Stimulated activated CD8-positive, alpha-beta memory T cell treated with anti-CD3 and anti-CD28 coated beads, Interleukin-4, amount 100 ng/mL, for 1 hour (primary cell): ENCODE results near the gene CDH4.
"Not testable (repeated sequence)": the region's sequence is repeated elsewhere in the genome, so short reads cannot be mapped to it uniquely, and the experiment has no call there.

Experiments used
- DNase-seq, 2 donors: peaks; one replicate each; pipeline ENCODE4 v3.0.0-alpha.2; 2020; ENCODE audit warnings: low read depth in 2 of 2, low spot score in 1 of 2

Gene CDH4

GRCh38 chr20:61932711-61933480, 680.8 kb downstream of the CDH4 start:
- no peak for DNase-seq

DNA sequence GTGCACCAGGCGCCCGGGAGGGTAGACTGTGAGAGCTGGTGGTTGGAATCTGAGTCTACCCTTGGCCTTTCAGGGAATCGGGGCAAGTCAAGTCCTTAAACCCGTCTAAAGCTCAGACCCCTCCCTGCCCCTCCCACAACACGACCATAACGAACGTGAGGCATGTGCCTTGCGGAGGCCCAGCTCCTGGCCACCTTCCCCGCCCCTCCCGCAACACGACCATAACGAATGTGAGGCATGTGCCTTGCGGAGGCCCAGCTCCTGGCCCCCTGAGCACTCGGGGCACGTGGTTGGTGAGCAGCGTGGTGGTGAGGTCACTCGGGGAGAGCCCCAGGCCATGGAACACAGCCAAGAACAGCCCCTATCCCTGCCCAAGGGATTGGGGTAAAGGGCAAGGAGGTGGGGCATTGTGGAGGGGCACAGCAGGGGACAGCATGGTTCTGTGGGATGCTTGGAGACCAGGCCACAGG, 681.5 kb downstream of the CDH4 start:
- DNase-seq, result no peak

- DNase-seq, result no peak
These were observed 682.1 kb downstream of the CDH4 start for GRCh38 chr20:61933951-61934715.

DNA sequence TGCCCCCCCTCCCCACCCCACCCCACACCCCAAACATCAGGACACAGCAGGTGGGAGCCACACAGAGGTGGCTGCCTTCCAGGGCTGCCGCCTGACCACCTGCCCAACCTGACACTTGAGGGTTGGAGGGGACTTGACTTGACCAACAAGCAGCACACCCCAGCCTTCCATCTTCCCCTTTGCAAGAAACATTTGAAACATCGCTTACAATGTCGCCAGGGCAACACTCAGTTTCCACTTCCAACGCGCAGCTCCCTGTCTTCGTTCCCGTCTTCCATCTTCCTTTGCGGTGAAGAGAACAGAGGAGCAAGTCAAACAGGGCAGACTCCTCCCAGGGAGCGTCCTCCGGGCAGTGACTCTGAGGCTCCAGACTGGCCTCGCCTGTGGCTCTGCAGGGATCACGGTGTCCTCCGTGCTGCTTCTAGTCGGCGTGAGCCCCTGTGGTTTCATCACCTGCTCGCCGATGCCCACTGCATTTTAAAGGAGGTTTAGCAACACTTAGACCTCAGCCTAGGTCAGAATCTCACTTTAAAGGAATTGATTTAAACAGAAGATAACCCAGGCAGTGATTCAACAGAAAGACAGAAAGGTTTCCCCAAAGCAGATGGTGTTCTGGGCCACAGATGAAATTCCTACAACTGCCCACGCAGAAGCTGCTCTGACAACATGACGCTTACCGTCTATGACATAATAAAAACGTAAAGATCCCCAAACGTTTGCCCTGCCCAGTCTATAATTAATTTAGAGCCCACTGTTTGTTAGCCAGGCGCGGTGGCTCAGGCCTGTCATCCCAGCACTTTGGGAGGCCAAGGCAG, 682.9 kb downstream of the CDH4 start:
- no peak for DNase-seq

- DNase-seq, result no peak
These were observed 684.1 kb downstream of the CDH4 start for GRCh38 chr20:61935926-61936700.

DNA sequence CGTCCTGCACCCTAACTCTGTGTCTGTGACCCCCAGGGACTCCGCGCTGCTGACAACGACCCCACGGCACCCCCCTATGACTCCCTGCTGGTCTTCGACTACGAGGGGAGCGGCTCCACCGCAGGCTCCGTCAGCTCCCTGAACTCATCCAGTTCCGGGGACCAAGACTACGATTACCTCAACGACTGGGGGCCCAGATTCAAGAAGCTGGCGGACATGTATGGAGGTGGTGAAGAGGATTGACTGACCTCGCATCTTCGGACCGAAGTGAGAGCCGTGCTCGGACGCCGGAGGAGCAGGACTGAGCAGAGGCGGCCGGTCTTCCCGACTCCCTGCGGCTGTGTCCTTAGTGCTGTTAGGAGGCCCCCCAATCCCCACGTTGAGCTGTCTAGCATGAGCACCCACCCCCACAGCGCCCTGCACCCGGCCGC, 684.7 kb downstream of the CDH4 start:
- DNase-seq, result no peak

DNA sequence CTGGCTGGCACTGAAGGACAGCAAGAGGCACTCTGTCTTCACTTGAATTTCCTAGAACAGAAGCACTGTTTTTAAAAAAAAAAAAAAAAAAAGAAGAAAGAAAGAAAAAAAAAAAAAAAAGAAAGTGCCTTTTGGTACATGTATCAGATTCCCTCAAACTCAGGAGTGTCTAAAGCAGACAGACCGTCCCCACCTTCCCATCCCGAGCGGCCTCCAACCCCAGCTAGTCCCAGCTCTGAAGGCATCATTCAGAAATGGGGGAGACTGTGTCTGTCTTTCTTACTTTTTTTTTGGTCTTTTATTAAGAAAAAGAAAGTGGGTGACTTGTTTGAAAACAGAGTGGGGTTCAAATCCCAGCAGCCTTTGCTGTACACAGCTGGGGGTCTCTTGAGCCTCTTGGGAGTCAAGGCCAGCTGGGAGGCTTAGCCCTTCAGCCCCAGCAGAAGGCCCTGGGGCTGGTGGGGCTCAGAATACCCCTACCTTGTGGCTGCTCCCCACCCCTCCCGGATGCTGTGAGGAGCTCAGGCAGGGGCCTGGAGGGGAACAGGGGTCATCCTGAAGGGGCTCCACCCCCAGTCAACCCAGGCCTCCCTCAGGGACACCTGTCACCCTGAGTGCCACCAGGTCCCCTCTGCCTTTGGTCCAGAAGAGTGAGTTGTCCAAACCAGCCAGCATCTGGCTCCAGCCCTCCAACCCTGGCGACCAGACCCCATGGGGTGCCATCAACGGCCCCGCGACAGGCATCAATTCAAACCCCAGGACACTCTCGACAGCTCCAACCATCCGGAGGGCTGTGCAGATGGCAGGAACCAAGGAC, 685.3 kb downstream of the CDH4 start:
- DNase-seq, result no peak

GRCh38 chr20:61937963-61938838, 686.1 kb downstream of the CDH4 start:
- DNase-seq, result no peak

GRCh38 chr20:61938839-61939690, 687.0 kb downstream of the CDH4 start:
- no peak for DNase-seq

DNA sequence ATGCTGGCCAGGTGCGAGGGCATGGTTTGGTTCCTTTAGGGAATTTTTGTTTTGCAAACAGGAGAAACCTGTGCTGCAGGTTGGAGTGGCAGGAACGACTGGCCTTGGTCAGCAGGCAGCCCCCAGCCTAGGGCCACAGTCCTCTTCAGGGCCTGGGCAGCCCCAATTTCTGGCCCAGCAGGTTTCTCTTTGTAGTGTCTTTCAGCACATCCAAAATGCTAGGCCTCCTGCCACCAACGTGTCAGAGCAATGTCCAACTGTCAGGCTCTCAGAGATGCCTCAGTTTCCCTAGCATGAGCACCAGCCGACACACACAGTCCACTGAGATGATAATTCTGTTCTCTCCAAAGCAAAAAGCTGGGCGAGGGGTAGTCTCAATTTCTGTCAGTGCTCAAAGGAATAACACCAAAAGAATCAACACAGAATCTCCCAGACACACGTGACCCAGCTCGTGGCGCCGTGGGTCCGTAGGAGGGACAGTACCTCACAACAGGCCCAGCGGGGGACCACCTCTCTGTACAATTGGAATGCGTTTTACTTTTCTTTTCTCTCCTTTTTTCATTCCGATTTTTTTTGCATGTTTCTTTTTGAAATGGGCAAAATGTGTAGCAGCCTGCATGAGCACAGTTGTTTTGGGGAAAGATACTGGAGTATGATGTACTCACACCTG, 687.8 kb downstream of the CDH4 start:
- no peak for DNase-seq

- no peak for DNase-seq
These were observed 688.4 kb downstream of the CDH4 start for GRCh38 chr20:61940491-61940890.

- no peak for DNase-seq
These were observed 689.1 kb downstream of the CDH4 start for GRCh38 chr20:61940976-61941720.

DNA sequence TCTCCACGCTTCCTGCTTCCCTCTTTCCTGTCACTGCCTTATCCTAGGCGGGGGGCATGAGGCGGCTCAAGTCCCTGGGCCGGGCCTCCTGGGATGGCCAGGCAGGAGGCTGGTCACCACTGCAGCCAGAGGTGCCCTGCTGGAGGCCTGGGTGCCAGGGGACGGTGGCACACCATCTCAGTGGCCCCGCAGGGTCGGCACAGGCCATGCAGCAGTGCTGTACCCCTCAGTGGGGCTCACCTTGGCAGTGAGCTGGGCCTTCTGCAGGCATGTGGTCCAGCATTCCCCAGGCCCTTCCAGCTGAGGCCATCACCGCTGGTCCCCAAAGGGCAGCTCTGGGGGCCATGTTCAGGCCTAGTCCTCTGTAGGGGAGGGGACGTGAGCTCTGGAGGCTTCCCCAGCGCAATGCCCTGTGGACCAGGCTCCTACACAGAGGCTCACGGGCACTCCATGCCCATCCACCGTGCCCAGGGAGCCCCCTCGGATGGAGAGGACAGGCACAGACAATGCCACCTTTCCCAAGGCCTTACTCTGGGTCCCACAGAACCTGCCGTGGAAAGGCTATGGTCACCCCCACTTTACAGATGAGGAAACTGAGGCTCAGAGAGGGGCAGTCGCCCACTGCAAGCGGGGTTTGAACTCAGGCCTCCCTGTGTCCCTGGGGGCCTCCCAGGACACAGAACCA, 689.8 kb downstream of the CDH4 start:
- no peak for DNase-seq

GRCh38 chr20:61942526-61942925, 690.5 kb downstream of the CDH4 start:
- no peak for DNase-seq

DNA sequence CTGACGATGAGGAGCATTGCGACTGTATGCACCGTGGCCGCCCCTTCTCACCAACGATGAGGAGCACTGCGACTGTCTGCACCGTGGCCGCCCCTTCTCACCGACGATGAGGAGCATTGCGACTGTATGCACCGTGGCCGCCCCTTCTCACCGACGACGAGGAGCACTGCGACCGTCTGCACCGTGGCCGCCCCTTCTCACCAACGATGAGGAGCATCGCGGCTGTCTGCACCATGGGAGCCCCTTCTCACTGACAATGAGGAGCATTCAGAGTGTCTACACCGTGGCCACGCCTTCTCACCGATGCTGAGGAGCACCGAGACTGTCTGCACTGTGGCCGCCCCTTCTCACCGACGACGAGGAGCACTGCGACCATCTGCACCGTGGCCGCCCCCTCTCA, 692.9 kb downstream of the CDH4 start:
- DNase-seq, result not testable (repeated sequence)

DNA sequence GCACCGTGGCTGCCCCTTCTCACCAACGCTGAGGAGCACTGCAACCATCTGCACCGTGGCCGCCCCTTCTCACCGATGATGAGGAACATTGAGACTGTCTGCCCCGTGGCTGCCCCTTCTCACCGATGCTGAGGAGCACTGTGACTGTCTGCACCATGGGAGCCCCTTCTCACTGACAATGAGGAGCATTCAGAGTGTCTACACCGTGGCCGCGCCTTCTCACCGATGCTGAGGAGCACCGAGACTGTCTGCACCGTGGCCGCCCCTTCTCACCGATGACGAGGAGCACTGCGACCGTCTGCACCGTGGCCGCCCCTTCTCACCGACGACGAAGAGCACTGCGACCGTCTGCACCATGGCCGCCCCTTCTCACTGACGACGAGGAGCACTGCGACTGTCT, 693.4 kb downstream of the CDH4 start:
- not testable (repeated sequence) for DNase-seq
